Body of pancreas (tissue), 4 donors: ENCODE results near the gene DOCK4.

ENCODE experiments used
- CTCF ChIP-seq, 7 experiments: fragments of 450-650 bp in 4 of 7; fragments of 200-600 bp in 3 of 7; sonication (generic) in 3 of 7; IDR thresholded peaks; one replicate each; pipeline ENCODE4 v1.5.1; 2016 to 2019; ENCODE audit warnings: antibody characterized with exemption in 7 of 7
- POLR2A ChIP-seq, 3 donors: fragments of 450-650 bp; IDR thresholded peaks; one replicate each; pipeline ENCODE4 v1.6.1; 2016; ENCODE audit warnings: antibody characterized with exemption in 3 of 3, mild to moderate bottlenecking in 2 of 3

- TF ChIP-seq CTCF (IDR thresholded peaks at IDR 0.05) (no peak), POLR2A (IDR thresholded peaks at IDR 0.05) (no peak)
These were observed 287.7 kb downstream of the DOCK4 start for GRCh38 chr7:111918461-111918860.
